ENCODE results near the gene PTPN11. TPM values are rescaled to one million over a fixed set of nuclear protein-coding genes. Genes with fewer than 3 reads are reported as not detected.

PTPN11 gene
- total and polyA plus RNA-seq, 12 donors: 14.4 to 129 (median 72.0) TPM

DNA sequence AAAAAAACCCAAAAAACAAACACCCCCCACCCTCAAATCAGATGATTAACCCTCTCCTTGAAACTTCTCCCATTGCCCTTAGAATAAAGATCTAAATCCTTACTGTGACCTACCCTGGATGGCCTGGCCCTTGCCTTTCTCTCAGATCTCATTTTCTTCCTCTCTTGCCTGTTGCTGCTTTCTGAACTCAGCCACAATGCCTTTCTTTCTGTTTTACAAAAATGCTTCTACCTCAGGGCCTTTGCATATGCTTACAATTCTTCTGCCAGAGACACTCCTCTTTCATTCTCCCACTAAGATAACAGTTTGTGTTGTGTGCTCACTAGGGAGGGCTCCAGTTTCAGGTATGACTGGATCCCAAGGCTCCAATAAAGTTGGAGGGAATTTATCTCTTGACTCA, 108.3 kb downstream of the PTPN11 start:
- intact Hi-C loops (cut with DNase I): no loop called here
- no peak for DNase-seq
- H3K36me3 ChIP-seq (replicated peaks in 1 of 2): no peaks in the 10 kb centered on the region
- H3K27me3 ChIP-seq: no peaks in the 10 kb centered on the region
- no peaks in the 10 kb centered on the region for H3K4me1 ChIP-seq (replicated peaks in 1 of 2)
- H3K27ac ChIP-seq: no peak overlapping the region
- TF ChIP-seq POLR2A (IDR thresholded peaks at IDR 0.05) (no peak), CTCF (IDR thresholded peaks at IDR 0.05) (no peak)
- H3K9me3 ChIP-seq (replicated peaks in 1 of 3): no peaks in the 10 kb centered on the region
- H3K4me3 ChIP-seq: no peak overlapping the region

- Histone ChIP-seq H3K27ac (no peak overlapping the region), H3K36me3 (replicated peaks in 1 of 2) (no peaks in the 10 kb centered on the region), H3K9me3 (replicated peaks in 1 of 3) (no peaks in the 10 kb centered on the region), H3K27me3 (no peaks in the 10 kb centered on the region), H3K4me1 (replicated peaks in 1 of 2) (no peaks in the 10 kb centered on the region), H3K4me3 (no peak overlapping the region)
- 81 to 91% (median 85%) methylated on average over 4 of the region's 4 CpGs for WGBS, 4 donors
- intact Hi-C loops (cut with DNase I): no loop called here
- TF ChIP-seq CTCF (IDR thresholded peaks at IDR 0.05) (no peak), POLR2A (IDR thresholded peaks at IDR 0.05) (no peak)
- DNase-seq: no peak
These were observed 108.8 kb downstream of the PTPN11 start for GRCh38 chr12:112527501-112527900.

- TF ChIP-seq POLR2A (IDR thresholded peaks at IDR 0.05) (no peak), CTCF (IDR thresholded peaks at IDR 0.05) (no peak)
- intact Hi-C loops (cut with DNase I): no loop called here
- no peaks in the 10 kb centered on the region for H3K9me3 ChIP-seq (replicated peaks in 1 of 3)
- H3K36me3 ChIP-seq (replicated peaks in 1 of 2): no peaks in the 10 kb centered on the region
- no peaks in the 10 kb centered on the region for H3K27me3 ChIP-seq
- H3K4me3 ChIP-seq: no peak overlapping the region
- no peak overlapping the region for H3K27ac ChIP-seq
- no peak for DNase-seq
- WGBS, 4 donors: 94 to 100% (median 96%) methylated on average over 1 of the region's 1 CpG
- no peaks in the 10 kb centered on the region for H3K4me1 ChIP-seq (replicated peaks in 1 of 2)
These were observed 109.8 kb downstream of the PTPN11 start for GRCh38 chr12:112528521-112528920.

DNA sequence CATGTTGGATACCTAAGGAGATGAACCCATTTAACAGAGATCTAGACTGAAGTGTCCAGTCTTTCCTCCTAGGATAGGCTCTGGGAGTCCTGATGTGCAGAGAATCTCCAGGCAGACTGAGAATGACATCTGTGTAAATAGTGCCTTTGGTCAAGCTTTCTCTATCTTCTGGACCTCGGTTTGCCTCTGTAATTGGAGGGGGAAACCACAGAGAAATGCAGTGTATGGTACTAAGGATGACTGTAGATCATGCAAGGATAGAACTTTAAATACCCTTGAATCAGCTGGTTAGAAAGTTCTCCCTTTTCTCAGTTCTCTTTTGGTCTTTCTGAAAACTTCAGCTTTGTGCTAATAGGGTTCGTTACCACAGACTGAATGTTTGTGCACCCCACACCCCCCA, 112.2 kb downstream of the PTPN11 start:
- TF ChIP-seq POLR2A (IDR thresholded peaks at IDR 0.05) (no peak), CTCF (IDR thresholded peaks at IDR 0.05) (no peak)
- Histone ChIP-seq H3K36me3 (replicated peaks in 1 of 2) (no peaks in the 10 kb centered on the region), H3K27me3 (no peaks in the 10 kb centered on the region), H3K4me1 (replicated peaks in 1 of 2) (no peaks in the 10 kb centered on the region), H3K27ac (no peak overlapping the region), H3K9me3 (replicated peaks in 1 of 3) (no peaks in the 10 kb centered on the region), H3K4me3 (no peak overlapping the region)
- 66 to 76% (median 69%) methylated on average over 2 of the region's 2 CpGs for WGBS, 4 donors
- no peak for DNase-seq
- intact Hi-C loops (cut with DNase I): no loop called here

Data from adrenal gland (tissue), 12 donors.